Endothelial cell of umbilical vein (primary cell): Measurements from ENCODE around the gene ACSL4. TPM values are rescaled to one million over a fixed set of nuclear protein-coding genes. Genes with fewer than 3 reads are reported as not detected.

Experiments
- BruUV-seq: library from RNA; stranded (reverse); fragments of 400-500 nt; replicated peaks from 2 replicates; lab custom pipeline; 2021; lab: Mats Ljungman, UMichigan
- CTCF ChIA-PET: fragments of 300-600, 350-600 bp; sonication (Branson Sonifier 250); formaldehyde crosslinking; loops from one replicate; lab custom pipeline; 2021; ENCODE audit warnings: antibody characterized with exemption, inconsistent platforms; lab: Charles Lee
- POLR2A ChIA-PET: fragments of 300-600, 350-600 bp; sonication (Branson Sonifier 250); formaldehyde crosslinking; loops from one replicate; lab custom pipeline; 2021; ENCODE audit warnings: antibody characterized with exemption, inconsistent platforms; lab: Charles Lee
- DNase-seq: peaks from one replicate; pipeline ENCODE4 v3.0.0-alpha.2; 2011; ENCODE audit warnings: low read depth, low spot score
- FAIRE-seq: peaks from 2 replicates; lab custom pipeline; 2011; peaks lifted over from hg19 to GRCh38; lab: Jason Lieb, UNC
- H2AFZ ChIP-seq: 2 replicates; pipeline ENCODE4 v1.6.0; 2012; ENCODE audit warnings: low read depth, low read length, control low read depth, inconsistent platforms
- H3K27ac ChIP-seq: 2 replicates; pipeline ENCODE4 v1.5.1; 2011; ENCODE audit warnings: low read depth, mild to moderate bottlenecking, control low read depth, low read length, moderate library complexity; ENCODE audit not compliant: insufficient read depth
- H3K27me3 ChIP-seq, 2 experiments: 2 replicates each; pipeline versions ENCODE4 v1.6.0 to v1.6.1; 2011; ENCODE audit warnings: low read length in 2 of 2, mixed read lengths in 1 of 2; ENCODE audit not compliant: control insufficient read depth in 2 of 2, insufficient read depth in 2 of 2
- H3K36me3 ChIP-seq, 2 experiments: 2 replicates in 1 of 2; 3 replicates in 1 of 2; pipeline ENCODE4 v1.5.1; 2011; ENCODE audit warnings: low read length in 2 of 2, mild to moderate bottlenecking in 1 of 2, moderate library complexity in 1 of 2; ENCODE audit not compliant: control insufficient read depth in 2 of 2, insufficient read depth in 2 of 2; ENCODE audit errors: extremely low read depth in 1 of 2
- H3K4me1 ChIP-seq: 3 replicates; pipeline ENCODE4 v1.5.1; 2011; ENCODE audit warnings: mild to moderate bottlenecking, low read length; ENCODE audit not compliant: control insufficient read depth, insufficient read depth; ENCODE audit errors: extremely low read depth
- H3K4me2 ChIP-seq: 2 replicates; pipeline ENCODE4 v1.6.1; 2011; ENCODE audit warnings: low read length, control low read depth, mixed read lengths; ENCODE audit not compliant: insufficient read depth
- H3K4me3 ChIP-seq, 3 experiments: fragments of 200-600 bp in 1 of 3; sonication (generic), shearing (Covaris generic) in 1 of 3; replicated peaks in 1 of 3; 2 replicates each; pipeline ENCODE4 v1.5.1; 2011 to 2016; ENCODE audit warnings: control low read depth in 3 of 3, low read length in 3 of 3, mild to moderate bottlenecking in 2 of 3, inconsistent platforms in 1 of 3, low read depth in 1 of 3, moderate library complexity in 1 of 3; ENCODE audit not compliant: insufficient read depth in 1 of 3
- H3K79me2 ChIP-seq: 2 replicates; pipeline ENCODE4 v1.6.0; 2012; ENCODE audit warnings: low read length, inconsistent platforms; ENCODE audit not compliant: control insufficient read depth, insufficient read depth
- H3K9ac ChIP-seq: replicated peaks from 2 replicates; pipeline ENCODE3; 2011; ENCODE audit warnings: low read length, control low read depth; ENCODE audit not compliant: insufficient read depth; ENCODE audit errors: extremely low read depth
- H3K9me1 ChIP-seq: replicated peaks from 3 replicates; pipeline ENCODE4 v1.6.0; 2011; ENCODE audit warnings: mild to moderate bottlenecking, low read length; ENCODE audit not compliant: control insufficient read depth, insufficient read depth; ENCODE audit errors: extremely low read depth
- H3K9me3 ChIP-seq: replicated peaks from 2 replicates; pipeline ENCODE4 v1.5.1; 2012; ENCODE audit warnings: low read length, inconsistent platforms; ENCODE audit not compliant: control insufficient read depth, insufficient read depth
- H4K20me1 ChIP-seq: replicated peaks from 2 replicates; pipeline ENCODE3; 2011; ENCODE audit warnings: mild to moderate bottlenecking, low read length; ENCODE audit not compliant: control insufficient read depth, insufficient read depth; ENCODE audit errors: extremely low read depth
- EZH2 ChIP-seq: IDR thresholded peaks from 2 replicates; pipeline ENCODE4 v1.6.1; 2012; ENCODE audit warnings: borderline replicate concordance, low read depth, mild to moderate bottlenecking, moderate library complexity, low read length, inconsistent platforms; ENCODE audit not compliant: severe bottlenecking
- FOS ChIP-seq: IDR thresholded peaks from 2 replicates; pipeline ENCODE4 v1.6.1; 2011; ENCODE audit warnings: mild to moderate bottlenecking, low read length, moderate library complexity, borderline replicate concordance; ENCODE audit not compliant: insufficient read depth
- GATA2 ChIP-seq: IDR thresholded peaks from 2 replicates; pipeline ENCODE4 v1.7.0; 2011; ENCODE audit warnings: low read depth, mild to moderate bottlenecking, moderate library complexity, mixed read lengths, low read length; ENCODE audit not compliant: insufficient read length, insufficient read depth
- JUN ChIP-seq: IDR thresholded peaks from 2 replicates; pipeline ENCODE4 v1.6.1; 2011; ENCODE audit warnings: borderline replicate concordance, low read depth; ENCODE audit not compliant: insufficient read length, insufficient read depth
- MYC ChIP-seq: IDR thresholded peaks from one replicate; pipeline ENCODE4 v1.6.1; 2011; ENCODE audit warnings: mild to moderate bottlenecking, low read depth, low read length
- POLR2A ChIP-seq: IDR thresholded peaks from 2 replicates; pipeline ENCODE4 v1.6.1; 2012; ENCODE audit warnings: low read depth, mild to moderate bottlenecking, control low read depth, low read length
- POLR2AphosphoS5 ChIP-seq: IDR thresholded peaks from 2 replicates; pipeline ENCODE4 v1.6.1; 2012; ENCODE audit warnings: low read depth, mild to moderate bottlenecking, control low read depth, low read length, moderate library complexity; ENCODE audit not compliant: insufficient read depth
- dilution Hi-C: fragments of 300-500 bp; cut with MboI; formaldehyde crosslinking; loops from one replicate; pipeline ENCODE4 v1.15.0; 2019; ENCODE audit warnings: low sequenced_read_pairs; ENCODE audit not compliant: extremely low pct_ligation_motif_present
- intact Hi-C: fragments of 100-400 bp; cut with micrococcal nuclease; formaldehyde crosslinking; loops from one replicate; pipeline ENCODE4 v1.10.0; 2022
- polyA plus RNA-seq, 4 experiments: library from polyadenylated mRNA; depleted of rRNA in 3 of 4; stranded (reverse) in 3 of 4; unstranded in 1 of 4; fragments of >200 nt; gene quantifications; 2 replicates each; pipeline versions ENCODE4 v1.2.1 to v1.2.3, GENCODE V29; 2011 to 2012; ENCODE audit warnings: missing spikeins in 1 of 4
- total RNA-seq: library from RNA; stranded (reverse); gene quantifications from 2 replicates; pipeline ENCODE4 v1.2.3, GENCODE V29; 2021
- TF ChIP-seq, protein P1 (sequence below): IDR thresholded peaks from 2 replicates; pipeline ENCODE4 v1.6.1; 2011; ENCODE audit not compliant: insufficient read depth, insufficient read length
- TF ChIP-seq, protein P2 (sequence below), 2 donors: IDR thresholded peaks; 1 replicate in 1 of 2; 2 replicates in 1 of 2; pipeline ENCODE4 v1.5.1; 2011; ENCODE audit warnings: low read length in 2 of 2, mild to moderate bottlenecking in 2 of 2, moderate library complexity in 2 of 2, control low read depth in 1 of 2, inconsistent platforms in 1 of 2, low read depth in 1 of 2; ENCODE audit not compliant: insufficient read depth in 1 of 2; ENCODE audit errors: extremely low read depth in 1 of 2

Gene ACSL4
- total and polyA plus RNA-seq, 2 donors (not counting 3 experiments of a cell fraction or from before 2014, with no cell fraction given), result 20.7 to 85.5 TPM

DNA sequence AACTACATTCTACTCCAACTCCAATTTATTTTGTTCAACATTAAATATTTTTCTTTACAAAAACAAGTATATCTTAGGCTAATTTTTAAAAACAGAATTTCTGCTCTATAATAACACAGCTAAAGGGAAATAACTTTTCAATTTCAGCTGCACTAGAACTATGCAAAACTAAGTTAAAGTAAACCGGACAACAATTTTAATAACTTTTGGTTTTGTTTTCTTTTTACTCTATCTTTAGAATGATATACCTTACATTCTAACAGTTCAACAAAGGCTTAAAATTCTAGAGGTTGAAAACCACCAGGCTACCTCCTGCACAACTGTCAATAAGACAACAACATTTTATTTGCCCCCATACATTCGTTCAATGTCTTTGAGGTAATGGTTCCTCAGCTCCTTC is 89.4 kb downstream of the ACSL4 start:
- no peak for FAIRE-seq
- dilution Hi-C loops, result no loop called here
- POLR2A ChIA-PET, result no interaction called here
- CTCF ChIA-PET, result interaction anchor here (1.4 kb wide), 1 partner anchor 158 kb away, joined by 4 read pairs; no protein-coding TSS in a partner anchor
- intact Hi-C loops, result no loop called here
- H3K9me1 ChIP-seq, result no peaks in the 10 kb centered on the region
- DNase-seq, result no peak
- H3K4me1 ChIP-seq, result no peaks in the 10 kb centered on the region
- no peaks in the 10 kb centered on the region for H3K27me3 ChIP-seq
- H3K27ac ChIP-seq, result no peak overlapping the region
- no peaks in the 10 kb centered on the region for H4K20me1 ChIP-seq
- TF ChIP-seq, protein P1, sequence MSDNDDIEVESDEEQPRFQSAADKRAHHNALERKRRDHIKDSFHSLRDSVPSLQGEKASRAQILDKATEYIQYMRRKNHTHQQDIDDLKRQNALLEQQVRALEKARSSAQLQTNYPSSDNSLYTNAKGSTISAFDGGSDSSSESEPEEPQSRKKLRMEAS, result no peak
- TF ChIP-seq JUN (no peak), FOS (no peak), EZH2 (no peak), POLR2A (no peak), GATA2 (no peak), POLR2AphosphoS5 (no peak), MYC (no peak)
- TF ChIP-seq, protein P2, sequence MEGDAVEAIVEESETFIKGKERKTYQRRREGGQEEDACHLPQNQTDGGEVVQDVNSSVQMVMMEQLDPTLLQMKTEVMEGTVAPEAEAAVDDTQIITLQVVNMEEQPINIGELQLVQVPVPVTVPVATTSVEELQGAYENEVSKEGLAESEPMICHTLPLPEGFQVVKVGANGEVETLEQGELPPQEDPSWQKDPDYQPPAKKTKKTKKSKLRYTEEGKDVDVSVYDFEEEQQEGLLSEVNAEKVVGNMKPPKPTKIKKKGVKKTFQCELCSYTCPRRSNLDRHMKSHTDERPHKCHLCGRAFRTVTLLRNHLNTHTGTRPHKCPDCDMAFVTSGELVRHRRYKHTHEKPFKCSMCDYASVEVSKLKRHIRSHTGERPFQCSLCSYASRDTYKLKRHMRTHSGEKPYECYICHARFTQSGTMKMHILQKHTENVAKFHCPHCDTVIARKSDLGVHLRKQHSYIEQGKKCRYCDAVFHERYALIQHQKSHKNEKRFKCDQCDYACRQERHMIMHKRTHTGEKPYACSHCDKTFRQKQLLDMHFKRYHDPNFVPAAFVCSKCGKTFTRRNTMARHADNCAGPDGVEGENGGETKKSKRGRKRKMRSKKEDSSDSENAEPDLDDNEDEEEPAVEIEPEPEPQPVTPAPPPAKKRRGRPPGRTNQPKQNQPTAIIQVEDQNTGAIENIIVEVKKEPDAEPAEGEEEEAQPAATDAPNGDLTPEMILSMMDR (IDR thresholded peaks at IDR 0.05; ENCODE audit: extremely low read depth in 1 of 2, insufficient read depth in 1 of 2, low read depth in 1 of 2, low read length in 2 of 2), result no peak
- no peaks in the 10 kb centered on the region for H3K79me2 ChIP-seq
- H3K36me3 ChIP-seq, result no peaks in the 10 kb centered on the region
- no peak overlapping the region for H3K4me2 ChIP-seq
- H2AFZ ChIP-seq, result no peak overlapping the region
- no TSS peak for BruUV-seq
- H3K9me3 ChIP-seq, result no peaks in the 10 kb centered on the region
- no peak overlapping the region for H3K9ac ChIP-seq
- H3K4me3 ChIP-seq, result no peak overlapping the region
